ENCODE data around the gene DENND1B.

DNA sequence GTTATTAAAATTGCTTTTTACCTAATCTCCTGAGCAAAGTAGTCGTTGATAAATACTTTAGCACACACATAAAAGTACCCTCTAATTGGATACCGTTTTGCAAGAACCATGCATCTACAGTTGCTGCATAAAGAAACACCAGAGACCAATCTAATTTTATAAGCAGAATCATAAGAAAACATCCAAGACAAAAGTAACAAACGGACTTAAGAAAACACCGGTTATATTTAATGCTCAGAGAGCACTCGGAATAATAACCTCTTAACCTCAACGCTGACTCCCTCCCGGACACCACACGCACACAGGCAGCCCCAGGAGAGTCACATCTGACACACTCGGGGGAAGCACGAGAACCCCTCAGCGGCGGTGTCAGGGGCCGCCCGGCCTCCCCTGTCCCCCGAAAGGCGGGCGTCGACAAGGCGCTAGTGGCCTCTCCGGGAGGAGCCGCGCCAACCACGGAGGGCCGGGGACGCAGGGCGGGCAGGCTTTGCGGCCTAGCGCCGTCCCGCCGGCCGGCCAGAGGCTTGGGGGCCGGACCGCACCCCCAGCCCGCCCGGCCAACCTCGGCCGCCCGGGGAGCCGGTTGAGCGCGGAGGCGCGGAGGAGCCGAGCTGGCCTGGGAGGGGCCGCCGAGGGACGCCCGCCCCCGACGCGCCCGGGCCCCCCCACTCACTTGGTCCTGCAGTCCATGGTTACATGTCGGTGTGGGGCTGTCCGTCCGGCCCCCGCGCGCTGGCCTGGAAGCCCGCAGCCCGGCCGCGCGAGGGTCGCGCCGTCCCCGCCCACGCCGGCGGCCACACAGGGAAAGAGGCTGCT lies 606 bp downstream of the DENND1B start:
- TF ChIP-seq TAF1 (IDR thresholded peaks at IDR 0.05; ENCODE audit: low read depth) = no peak
- TF ChIP-seq, protein P1, sequence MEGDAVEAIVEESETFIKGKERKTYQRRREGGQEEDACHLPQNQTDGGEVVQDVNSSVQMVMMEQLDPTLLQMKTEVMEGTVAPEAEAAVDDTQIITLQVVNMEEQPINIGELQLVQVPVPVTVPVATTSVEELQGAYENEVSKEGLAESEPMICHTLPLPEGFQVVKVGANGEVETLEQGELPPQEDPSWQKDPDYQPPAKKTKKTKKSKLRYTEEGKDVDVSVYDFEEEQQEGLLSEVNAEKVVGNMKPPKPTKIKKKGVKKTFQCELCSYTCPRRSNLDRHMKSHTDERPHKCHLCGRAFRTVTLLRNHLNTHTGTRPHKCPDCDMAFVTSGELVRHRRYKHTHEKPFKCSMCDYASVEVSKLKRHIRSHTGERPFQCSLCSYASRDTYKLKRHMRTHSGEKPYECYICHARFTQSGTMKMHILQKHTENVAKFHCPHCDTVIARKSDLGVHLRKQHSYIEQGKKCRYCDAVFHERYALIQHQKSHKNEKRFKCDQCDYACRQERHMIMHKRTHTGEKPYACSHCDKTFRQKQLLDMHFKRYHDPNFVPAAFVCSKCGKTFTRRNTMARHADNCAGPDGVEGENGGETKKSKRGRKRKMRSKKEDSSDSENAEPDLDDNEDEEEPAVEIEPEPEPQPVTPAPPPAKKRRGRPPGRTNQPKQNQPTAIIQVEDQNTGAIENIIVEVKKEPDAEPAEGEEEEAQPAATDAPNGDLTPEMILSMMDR (IDR thresholded peaks at IDR 0.05; ENCODE audit: poor library complexity, severe bottlenecking) = no peak
- no peak for TF ChIP-seq EP300 (conservative IDR thresholded peaks at IDR 0.05; ENCODE audit: poor library complexity, severe bottlenecking)
- TF ChIP-seq POLR2AphosphoS5 (IDR thresholded peaks at IDR 0.05) = no peak
- peak; percentile 6 for TF ChIP-seq RAD21 (conservative IDR thresholded peaks at IDR 0.05)
- no peak for TF ChIP-seq SMC3 (conservative IDR thresholded peaks at IDR 0.05; ENCODE audit: poor library complexity)
- TF ChIP-seq EZH2 (IDR thresholded peaks at IDR 0.05; ENCODE audit: borderline replicate concordance, insufficient read depth, low read length, poor library complexity, severe bottlenecking) = no peak
- TF ChIP-seq, protein P2, sequence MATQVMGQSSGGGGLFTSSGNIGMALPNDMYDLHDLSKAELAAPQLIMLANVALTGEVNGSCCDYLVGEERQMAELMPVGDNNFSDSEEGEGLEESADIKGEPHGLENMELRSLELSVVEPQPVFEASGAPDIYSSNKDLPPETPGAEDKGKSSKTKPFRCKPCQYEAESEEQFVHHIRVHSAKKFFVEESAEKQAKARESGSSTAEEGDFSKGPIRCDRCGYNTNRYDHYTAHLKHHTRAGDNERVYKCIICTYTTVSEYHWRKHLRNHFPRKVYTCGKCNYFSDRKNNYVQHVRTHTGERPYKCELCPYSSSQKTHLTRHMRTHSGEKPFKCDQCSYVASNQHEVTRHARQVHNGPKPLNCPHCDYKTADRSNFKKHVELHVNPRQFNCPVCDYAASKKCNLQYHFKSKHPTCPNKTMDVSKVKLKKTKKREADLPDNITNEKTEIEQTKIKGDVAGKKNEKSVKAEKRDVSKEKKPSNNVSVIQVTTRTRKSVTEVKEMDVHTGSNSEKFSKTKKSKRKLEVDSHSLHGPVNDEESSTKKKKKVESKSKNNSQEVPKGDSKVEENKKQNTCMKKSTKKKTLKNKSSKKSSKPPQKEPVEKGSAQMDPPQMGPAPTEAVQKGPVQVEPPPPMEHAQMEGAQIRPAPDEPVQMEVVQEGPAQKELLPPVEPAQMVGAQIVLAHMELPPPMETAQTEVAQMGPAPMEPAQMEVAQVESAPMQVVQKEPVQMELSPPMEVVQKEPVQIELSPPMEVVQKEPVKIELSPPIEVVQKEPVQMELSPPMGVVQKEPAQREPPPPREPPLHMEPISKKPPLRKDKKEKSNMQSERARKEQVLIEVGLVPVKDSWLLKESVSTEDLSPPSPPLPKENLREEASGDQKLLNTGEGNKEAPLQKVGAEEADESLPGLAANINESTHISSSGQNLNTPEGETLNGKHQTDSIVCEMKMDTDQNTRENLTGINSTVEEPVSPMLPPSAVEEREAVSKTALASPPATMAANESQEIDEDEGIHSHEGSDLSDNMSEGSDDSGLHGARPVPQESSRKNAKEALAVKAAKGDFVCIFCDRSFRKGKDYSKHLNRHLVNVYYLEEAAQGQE (IDR thresholded peaks at IDR 0.05; ENCODE audit: borderline replicate concordance) = no peak

Measured in neural cell (in vitro differentiated cells).